ENCODE data around the gene PCED1B. TPM values are rescaled to one million over a fixed set of nuclear protein-coding genes. Genes with fewer than 3 reads are reported as not detected.

Gene PCED1B
- polyA plus RNA-seq, 1 donor (not counting 4 experiments of a cell fraction or from before 2014, with no cell fraction given) = 3.2 TPM

DNA sequence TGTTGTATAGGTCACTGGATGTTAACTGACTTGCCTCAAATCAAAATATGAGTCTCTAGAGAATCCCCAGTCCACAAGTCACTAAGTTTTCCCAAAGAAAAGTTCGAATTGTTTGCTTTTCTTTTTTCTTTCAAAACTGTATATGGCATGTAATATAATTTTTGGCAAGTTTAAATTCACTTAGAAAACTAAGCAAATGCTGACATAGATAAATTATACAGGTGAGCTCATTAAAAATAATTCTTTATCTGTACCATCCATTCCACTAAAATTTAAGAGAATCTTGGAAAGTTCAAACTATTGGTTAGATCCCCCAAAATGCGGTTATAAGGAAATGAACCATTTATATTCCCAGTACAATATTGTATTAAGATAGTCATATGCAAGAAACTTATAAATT, 145.9 kb downstream of the PCED1B start:
- Histone ChIP-seq H3K4me1 (ENCODE audit: control insufficient read depth, extremely low read depth, insufficient read depth, low read length) (peaks cover 23% of the 10 kb centered on the region), H3K27ac (ENCODE audit: control insufficient read depth, insufficient read depth, low read length) (no peak overlapping the region), H3K9me3 (ENCODE audit: control insufficient read depth, low read depth, low read length) (no peaks in the 10 kb centered on the region), H3K79me2 (ENCODE audit: control insufficient read depth, insufficient read depth, low read length) (no peaks in the 10 kb centered on the region), H3K4me2 (ENCODE audit: control insufficient read depth, extremely low read depth, insufficient read depth, low read depth, low read length) (no peak overlapping the region), H4K20me1 (ENCODE audit: control insufficient read depth, extremely low read depth, insufficient read depth, low read length) (no peaks in the 10 kb centered on the region), H3K4me3 (ENCODE audit: control insufficient read depth in 2 of 3, extremely low read depth in 1 of 3, insufficient read depth in 2 of 3, low read depth in 1 of 3, low read length in 3 of 3) (no peak overlapping the region), H2AFZ (ENCODE audit: control insufficient read depth, low read length) (no peak overlapping the region), H3K9me1 (ENCODE audit: control insufficient read depth, extremely low read depth, insufficient read depth, low read length) (no peaks in the 10 kb centered on the region), H3K27me3 (ENCODE audit: control insufficient read depth, extremely low read depth, insufficient read depth, low read length) (no peaks in the 10 kb centered on the region), H3K9ac (ENCODE audit: control insufficient read depth, extremely low read depth, insufficient read depth, low read length) (no peak overlapping the region), H3K36me3 (ENCODE audit: control insufficient read depth in 2 of 2, extremely low read depth in 1 of 2, insufficient read depth in 2 of 2, low read length in 2 of 2) (no peaks in the 10 kb centered on the region)
- FAIRE-seq = no peak
- no peak for DNase-seq (ENCODE audit: low read depth, low spot score)
- TF ChIP-seq EZH2 (IDR thresholded peaks at IDR 0.05; ENCODE audit: low read length) = no peak
- TF ChIP-seq, protein P1, sequence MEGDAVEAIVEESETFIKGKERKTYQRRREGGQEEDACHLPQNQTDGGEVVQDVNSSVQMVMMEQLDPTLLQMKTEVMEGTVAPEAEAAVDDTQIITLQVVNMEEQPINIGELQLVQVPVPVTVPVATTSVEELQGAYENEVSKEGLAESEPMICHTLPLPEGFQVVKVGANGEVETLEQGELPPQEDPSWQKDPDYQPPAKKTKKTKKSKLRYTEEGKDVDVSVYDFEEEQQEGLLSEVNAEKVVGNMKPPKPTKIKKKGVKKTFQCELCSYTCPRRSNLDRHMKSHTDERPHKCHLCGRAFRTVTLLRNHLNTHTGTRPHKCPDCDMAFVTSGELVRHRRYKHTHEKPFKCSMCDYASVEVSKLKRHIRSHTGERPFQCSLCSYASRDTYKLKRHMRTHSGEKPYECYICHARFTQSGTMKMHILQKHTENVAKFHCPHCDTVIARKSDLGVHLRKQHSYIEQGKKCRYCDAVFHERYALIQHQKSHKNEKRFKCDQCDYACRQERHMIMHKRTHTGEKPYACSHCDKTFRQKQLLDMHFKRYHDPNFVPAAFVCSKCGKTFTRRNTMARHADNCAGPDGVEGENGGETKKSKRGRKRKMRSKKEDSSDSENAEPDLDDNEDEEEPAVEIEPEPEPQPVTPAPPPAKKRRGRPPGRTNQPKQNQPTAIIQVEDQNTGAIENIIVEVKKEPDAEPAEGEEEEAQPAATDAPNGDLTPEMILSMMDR (optimal IDR thresholded peaks at IDR 0.05 in 1 of 3, IDR thresholded peaks at IDR 0.05 in 1 of 3, conservative IDR thresholded peaks at IDR 0.05 in 1 of 3; ENCODE audit: extremely low read depth in 1 of 3, insufficient read depth in 2 of 3, low read length in 3 of 3) = no peak
- dilution Hi-C loops (cut with MboI; ENCODE audit: extremely low pct_ligation_motif_present, low sequenced_read_pairs) = no loop called here

DNA sequence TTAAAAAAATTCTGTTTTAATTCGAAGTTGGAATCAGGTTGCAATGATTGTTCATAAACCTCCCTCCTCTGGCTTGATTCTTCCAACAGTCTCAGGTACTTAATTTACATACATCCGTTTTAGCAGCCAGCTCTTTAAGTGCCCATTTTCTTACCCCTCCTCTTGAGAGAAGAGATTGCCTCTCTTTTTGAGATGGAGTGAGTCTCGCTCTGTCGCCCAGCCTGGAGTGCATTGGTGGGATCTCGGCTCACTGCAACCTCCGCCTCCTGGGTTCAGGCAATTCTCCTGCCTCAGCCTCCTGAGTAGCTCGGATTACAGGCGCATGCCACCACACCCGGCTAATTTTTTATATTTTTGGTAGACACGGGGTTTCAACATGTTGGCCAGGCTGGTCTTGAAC, 146.8 kb downstream of the PCED1B start:
- Histone ChIP-seq H4K20me1 (ENCODE audit: control insufficient read depth, extremely low read depth, insufficient read depth, low read length) (no peaks in the 10 kb centered on the region), H3K4me2 (ENCODE audit: control insufficient read depth, extremely low read depth, insufficient read depth, low read depth, low read length) (no peak overlapping the region), H3K9ac (ENCODE audit: control insufficient read depth, extremely low read depth, insufficient read depth, low read length) (no peak overlapping the region), H3K9me3 (ENCODE audit: control insufficient read depth, low read depth, low read length) (no peaks in the 10 kb centered on the region), H3K36me3 (ENCODE audit: control insufficient read depth in 2 of 2, extremely low read depth in 1 of 2, insufficient read depth in 2 of 2, low read length in 2 of 2) (no peaks in the 10 kb centered on the region), H3K4me3 (ENCODE audit: control insufficient read depth in 2 of 3, extremely low read depth in 1 of 3, insufficient read depth in 2 of 3, low read depth in 1 of 3, low read length in 3 of 3) (no peak overlapping the region), H3K79me2 (ENCODE audit: control insufficient read depth, insufficient read depth, low read length) (no peaks in the 10 kb centered on the region), H3K27ac (ENCODE audit: control insufficient read depth, insufficient read depth, low read length) (no peak overlapping the region), H3K9me1 (ENCODE audit: control insufficient read depth, extremely low read depth, insufficient read depth, low read length) (no peaks in the 10 kb centered on the region), H3K4me1 (ENCODE audit: control insufficient read depth, extremely low read depth, insufficient read depth, low read length) (peaks cover 14% of the 10 kb centered on the region), H3K27me3 (ENCODE audit: control insufficient read depth, extremely low read depth, insufficient read depth, low read length) (no peaks in the 10 kb centered on the region), H2AFZ (ENCODE audit: control insufficient read depth, low read length) (no peak overlapping the region)
- no peak for FAIRE-seq
- TF ChIP-seq, protein P1 (optimal IDR thresholded peaks at IDR 0.05 in 1 of 3, IDR thresholded peaks at IDR 0.05 in 1 of 3, conservative IDR thresholded peaks at IDR 0.05 in 1 of 3; ENCODE audit: extremely low read depth in 1 of 3, insufficient read depth in 2 of 3, low read length in 3 of 3) = no peak
- TF ChIP-seq EZH2 (IDR thresholded peaks at IDR 0.05; ENCODE audit: low read length) = no peak
- DNase-seq (ENCODE audit: low read depth, low spot score) = no peak
- dilution Hi-C loops (cut with MboI; ENCODE audit: extremely low pct_ligation_motif_present, low sequenced_read_pairs) = no loop called here

Data from keratinocyte (primary cell).